Amniotic epithelial cell (primary cell): ENCODE measurements around the gene MED16.

Source experiments
- DNase-seq: peaks from one replicate; pipeline ENCODE4 v3.0.0-alpha.2; 2010; ENCODE audit warnings: low read depth

The MED16 gene

DNA sequence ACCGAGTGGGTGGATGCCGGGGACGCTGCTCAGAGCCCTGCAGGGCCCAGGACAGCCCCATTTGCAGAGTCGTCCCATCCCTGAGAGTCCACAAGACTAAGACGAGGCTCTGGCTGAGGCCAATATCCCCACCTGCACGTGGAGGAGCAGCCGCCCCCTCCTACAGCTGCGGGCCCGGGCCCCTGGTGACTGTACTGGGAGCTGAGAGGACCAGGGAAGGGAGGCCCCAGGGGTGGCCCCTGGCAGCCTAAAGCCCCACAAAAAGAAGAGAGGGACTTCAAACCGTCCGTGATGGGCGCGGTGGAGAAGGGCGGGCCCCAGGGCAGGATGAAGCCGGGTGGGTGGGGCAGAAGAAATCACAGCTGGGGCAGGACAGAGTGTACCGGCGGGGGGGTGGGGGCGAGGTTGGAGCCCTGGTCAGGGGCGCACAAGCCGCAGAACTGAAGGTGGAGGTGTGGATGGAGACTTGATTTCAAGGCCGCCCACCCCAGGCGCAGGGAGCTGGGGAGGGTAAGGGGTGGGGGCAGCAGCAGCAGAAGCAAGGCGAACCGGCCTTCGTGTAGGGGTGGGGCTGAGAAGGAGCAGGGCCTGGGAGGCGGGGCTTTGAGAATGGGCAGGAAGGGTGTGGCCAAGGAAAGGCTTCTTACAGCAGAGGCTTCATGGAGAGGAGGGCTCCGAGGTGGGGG is 20.6 kb downstream of the MED16 start:
- DNase-seq: peak; percentile 79

DNA sequence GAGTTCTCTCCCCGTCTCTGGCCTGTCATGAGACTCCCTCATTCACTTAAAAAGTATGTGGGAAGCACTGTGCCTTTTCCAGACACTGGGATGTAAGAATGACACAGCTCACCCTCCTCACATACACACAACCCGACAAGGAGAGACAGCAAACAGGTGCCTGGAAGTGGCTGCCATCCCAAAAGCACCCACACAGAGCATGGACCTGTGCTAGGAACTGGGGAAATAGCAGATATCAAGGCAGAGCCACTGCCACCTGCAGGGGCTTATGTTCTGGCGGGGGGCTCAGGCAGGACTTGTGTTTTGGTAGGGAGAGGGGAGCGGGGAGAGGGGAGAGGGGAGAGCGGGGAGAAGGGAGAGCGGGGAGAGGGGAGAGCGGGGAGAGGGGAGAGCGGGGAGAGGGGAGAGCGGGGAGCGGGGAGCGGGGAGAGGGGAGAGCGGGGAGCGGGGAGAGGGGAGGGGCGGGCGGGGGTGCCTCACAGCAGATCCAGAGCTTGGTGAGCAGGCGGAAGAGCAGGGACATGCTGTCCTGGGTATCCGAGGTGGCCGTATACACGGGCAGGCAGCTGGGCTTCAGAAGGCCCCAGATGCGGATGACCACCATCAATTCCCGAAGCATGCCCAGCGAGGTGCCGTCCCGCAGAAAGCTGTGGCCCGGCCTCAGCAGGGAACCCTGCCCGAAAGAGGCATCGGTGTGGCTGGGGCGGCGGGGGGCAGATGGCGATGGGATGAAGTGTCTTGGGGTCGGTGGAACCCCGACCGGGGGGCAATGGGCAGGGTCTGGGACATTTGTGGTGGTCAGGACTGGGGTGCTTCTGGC is 21.3 kb downstream of the MED16 start:
- DNase-seq: no peak

DNA sequence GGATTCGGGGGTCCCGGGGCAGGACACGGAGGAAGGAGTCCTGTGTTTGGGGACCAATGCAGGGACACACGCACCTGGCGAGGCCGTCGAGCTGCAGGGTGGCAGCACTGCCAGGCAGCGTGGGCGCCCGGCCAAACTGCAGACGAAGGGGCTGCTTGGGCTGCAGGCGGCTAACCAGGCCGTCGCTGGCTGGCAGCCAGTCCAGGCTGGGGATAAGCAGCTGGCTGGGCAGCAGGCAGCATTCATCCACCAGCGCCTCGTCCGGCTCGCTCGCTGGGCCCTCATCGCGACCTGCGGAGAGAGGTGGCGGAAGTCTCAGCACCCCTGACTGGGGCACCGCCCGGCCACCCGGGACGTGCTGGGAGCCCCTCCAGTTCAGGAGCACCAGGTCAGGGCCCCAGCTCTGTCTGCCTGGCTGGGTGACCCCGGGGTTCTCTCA is 22.0 kb downstream of the MED16 start:
- DNase-seq: no peak

DNA sequence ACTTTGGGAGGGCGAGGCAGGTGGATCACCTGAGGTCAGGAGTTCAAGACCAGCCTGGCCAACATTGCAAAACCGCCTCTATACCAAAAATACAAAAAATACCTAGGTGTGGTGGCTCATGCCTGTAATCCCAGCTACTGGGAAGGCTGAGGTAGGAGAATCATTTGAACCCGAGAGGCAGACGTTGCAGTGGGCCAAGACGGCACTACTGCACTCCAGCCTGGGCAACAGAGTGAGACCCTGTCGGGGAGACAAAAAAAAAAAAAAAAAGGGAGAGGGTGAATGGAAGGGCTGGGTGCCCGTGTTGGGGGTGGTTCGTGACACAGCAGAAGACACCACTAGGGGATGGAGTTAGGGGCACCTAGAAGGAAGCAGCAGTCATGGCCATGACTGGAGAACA is 22.7 kb downstream of the MED16 start:
- no peak for DNase-seq

DNA sequence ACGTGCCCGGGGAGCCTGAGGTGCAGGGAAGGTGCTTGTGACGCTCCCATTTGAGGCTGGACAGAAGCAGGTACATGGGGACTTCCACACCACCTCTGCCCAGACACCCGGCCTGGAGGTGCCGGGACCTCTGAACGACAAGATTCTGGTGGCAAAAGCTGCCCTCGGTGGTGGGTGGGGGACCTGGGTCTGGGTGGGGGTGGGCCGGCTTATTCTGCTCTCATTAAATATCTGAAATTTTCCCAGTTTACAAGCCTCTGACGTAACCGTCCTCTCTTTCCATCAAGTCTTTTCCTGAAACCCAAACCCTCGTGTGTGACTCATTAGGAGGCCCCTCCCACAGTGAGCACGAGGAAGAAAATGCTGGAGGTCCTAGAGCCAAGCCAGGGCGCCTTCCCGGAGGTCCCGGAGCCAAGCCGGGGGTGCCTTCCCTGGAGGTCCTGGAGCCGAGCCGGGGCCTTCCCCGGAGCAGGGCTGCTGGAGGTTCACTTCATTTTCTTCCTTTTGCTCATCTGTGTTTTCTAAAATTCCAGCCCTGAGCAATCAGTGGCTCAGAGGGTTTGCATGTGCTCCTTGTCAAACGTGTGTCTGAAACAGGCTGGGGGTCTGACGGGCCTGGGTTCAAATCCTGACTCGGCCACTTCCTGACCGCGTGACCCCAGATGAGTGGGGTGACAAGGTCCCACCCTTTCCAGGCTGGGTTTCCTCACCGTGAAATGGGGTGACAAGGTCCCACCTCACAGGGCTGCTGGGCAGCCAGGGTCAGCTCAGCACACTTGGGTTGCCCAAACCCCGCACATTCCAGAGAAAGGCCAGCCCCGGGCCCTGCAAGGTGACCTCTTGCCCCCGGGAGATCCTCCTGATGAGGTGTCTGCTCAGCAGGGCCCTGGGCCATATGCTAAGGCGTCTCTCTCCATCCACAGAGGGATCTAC is 23.5 kb downstream of the MED16 start:
- DNase-seq: peak; percentile 90

DNA sequence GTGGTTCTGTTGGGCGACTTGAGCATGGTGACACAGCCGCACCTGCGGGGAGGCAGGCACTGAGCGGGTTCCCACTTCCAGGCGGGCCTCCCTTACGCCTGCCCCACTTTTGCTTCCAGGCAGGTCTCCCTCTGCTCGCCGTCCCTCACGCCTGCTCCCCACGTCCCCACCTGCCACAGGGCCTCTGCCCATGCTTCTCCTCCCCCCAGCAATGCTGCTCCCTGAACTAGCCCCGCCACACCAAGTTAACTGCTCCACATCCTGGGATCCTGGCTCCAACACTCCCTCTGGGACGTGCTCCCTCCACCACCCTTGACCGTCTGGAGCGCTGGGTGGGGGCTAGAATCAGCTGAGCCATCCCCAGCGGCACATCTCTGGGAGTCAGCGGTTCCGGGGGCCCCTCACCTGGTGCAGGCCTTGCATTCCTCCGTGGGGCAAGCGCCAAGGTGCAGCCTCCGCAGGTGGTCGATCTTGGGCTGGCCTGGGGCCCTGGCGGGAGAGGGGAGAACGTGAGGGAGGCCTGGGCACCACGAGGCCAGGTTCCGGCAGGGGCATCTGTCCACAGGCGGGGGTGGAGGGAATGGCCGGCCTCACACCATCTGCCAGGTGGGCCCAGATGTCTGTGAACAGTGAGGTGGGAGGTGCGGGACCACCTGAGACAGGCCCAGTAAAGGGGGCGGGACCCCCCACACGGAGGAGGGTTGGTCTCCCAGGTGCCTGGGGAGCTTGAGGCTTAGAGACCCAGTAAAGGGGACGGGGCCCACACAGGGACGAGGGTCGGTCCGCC is 24.3 kb downstream of the MED16 start:
- DNase-seq: no peak

DNA sequence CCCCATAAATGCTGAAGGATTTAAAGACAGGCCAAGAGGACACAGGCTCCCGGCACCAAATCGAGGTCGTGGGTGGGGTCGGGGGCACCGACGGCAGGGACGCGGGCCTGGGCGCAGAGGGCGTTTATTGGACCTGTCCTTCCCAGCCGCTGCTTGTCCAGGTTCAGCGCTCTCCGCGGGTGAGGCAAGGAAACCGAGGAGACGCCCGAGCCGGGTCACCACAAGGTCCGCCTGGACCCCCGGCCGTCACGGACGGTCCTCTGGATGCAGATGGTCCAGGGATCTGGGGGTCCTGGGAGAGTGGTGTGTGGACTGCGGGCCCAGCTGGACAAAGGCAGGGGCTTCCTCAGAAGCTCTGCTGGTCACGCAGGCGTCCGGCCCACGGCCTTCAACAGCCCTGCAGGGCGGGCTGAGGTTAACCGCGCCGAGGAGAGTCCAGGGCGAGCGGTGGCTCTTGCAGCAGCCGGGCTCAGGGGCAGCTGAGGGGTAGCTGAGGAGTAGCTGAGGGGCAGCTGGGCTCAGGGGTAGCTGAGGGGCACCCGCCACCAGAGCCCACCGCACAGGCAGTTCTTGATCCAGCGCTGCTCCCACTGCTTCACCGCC is 25.0 kb downstream of the MED16 start:
- no peak for DNase-seq

DNA sequence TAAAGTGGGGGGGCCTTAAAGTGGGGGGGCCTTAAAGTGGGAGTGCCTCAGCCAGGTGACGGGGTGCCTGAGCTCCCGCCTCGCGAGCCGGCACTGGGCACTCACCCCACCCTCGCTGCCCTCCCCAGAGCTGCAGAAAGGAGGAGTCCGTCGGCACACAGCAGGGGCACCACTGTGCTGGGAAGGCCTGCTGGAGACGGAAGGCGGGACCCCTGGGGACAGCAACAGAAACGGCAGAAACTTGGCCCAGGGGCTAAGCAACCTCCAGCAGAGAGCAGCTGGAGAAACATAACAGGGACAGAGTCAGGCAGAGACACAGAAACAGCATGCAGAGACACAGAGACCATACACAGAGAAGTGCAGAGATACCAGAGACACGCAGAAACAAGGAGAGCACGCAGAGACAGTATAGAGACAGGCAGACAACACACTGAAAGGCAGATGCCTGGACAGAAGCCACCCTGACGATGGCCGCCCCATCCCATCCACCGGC is 25.6 kb downstream of the MED16 start:
- no peak for DNase-seq

DNA sequence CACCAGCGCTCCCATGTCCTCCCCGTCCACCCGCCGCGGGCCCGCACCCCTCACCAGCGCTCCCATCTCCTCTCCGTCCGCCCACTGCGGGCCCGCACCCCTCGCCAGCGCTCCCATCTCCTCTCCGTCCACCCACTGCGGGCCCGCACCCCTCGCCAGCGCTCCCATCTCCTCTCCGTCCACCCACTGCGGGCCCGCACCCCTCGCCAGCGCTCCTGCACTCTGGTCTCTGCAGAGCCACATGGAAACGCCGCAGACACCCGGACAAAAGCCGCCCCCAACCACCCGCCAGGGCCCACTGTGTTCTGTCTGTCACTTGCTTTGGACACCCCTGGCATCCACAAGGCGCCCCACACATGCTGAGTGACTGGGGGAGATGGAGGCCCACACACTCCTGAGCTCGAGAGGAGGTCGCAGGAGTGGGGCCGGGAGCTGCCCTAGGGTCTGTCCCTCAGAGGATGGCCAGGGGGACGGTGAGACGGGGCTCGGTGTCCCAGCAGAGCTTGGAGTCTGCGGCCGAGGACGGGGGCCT is 26.2 kb downstream of the MED16 start:
- no peak for DNase-seq

DNA sequence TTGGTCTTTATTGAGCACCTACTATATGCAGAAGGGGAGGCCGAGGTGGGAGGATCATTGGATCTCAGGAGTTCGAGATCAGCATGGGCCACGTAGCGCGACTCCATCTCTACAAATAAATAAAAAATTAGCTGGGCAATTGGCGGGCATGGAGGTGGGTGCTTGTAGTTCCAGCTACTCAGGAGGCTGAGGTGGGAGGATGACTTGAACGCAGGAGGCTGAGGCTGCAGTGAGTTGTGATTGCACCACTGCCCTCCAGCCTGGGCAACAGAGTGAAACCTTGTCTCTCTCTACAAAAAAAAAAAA is 29.7 kb downstream of the MED16 start:
- no peak for DNase-seq

DNA sequence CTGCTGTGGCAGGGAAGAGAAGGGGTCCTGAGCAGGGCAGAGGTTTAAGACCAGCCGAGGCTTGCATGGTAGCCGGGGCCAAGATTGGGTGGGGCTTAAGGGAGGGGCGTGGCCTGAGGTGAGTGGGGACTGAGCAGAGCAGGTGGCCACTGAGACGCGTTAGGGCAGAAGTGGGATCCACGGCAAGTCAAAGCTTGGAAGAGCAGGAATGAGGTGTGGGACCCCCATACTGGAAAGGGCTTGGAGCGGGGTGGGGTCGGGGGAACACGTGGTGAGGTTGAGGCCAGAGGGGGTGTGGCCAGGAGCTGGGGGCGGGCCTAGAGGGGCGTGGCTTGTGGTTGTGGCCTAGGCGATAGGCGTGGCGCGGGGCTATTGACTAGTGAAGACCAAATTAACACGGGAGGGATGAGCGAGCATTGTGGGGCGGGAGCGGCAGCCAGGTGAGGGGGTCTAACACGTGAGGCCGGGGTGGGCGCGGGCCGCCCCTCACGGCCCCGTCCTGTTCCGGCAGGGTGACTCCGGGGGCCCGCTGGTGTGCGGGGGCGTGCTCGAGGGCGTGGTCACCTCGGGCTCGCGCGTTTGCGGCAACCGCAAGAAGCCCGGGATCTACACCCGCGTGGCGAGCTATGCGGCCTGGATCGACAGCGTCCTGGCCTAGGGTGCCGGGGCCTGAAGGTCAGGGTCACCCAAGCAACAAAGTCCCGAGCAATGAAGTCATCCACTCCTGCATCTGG is 30.2 kb downstream of the MED16 start:
- no peak for DNase-seq

DNA sequence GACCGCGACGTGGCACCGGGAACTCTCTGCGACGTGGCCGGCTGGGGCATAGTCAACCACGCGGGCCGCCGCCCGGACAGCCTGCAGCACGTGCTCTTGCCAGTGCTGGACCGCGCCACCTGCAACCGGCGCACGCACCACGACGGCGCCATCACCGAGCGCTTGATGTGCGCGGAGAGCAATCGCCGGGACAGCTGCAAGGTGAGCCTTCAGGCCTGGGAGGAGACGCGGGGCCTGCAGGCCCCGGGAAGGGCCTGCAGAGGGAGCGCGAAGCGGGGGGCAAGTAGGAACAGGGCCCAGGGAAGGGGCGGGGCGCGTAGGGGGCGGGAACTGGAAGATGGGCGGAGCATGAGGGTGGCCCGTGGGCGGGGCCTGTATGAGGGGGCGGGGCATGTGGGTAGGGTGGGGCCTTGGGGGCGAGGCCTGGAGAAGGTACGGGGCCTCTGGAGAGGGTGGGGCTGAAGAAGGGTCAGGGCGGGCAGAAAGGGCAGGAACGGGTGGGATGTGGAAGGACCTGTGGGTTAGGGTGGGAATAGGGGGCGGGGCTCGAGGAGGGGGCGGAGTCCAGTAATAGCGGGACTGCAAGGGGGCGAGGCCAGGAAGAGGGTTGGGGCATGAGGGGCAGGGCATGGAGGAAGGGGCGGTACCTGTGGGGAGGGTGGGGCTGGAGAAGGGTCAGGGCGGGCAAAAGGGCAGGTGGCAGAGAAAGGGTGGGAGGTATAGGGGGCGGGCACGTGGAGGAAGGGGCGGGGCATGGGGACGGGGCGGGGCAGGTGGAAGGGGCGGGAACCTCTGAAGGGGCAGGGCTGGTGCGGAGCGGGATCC is 31.0 kb downstream of the MED16 start:
- DNase-seq: no peak

DNA sequence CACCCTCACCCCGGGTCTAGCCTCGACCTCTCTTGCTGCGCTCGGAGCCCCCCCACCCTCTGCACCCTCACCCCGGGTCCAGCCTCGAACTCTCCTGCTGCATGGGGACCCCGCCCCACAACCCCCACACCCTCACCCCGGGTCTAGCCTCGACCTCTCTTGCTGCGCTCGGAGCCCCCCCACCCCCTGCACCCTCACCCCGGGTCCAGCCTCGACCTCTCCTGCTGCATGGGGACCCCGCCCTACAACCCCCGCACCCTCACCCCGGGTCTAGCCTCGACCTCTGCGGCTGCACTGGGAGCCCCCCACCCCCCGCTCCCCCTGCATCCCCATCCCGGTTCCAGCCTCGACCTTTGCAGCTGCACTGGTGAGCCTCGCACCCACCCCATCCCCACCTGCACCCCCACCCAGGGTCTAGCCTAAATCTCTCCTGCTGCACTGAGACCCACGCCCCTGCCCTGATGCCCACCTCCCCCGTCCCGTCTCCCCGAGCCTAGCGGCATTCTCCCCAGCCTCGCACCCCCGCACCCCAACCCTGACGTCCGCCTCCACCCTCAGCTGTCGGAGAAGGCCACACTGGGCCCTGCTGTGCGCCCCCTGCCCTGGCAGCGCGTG is 31.7 kb downstream of the MED16 start:
- DNase-seq: no peak

DNA sequence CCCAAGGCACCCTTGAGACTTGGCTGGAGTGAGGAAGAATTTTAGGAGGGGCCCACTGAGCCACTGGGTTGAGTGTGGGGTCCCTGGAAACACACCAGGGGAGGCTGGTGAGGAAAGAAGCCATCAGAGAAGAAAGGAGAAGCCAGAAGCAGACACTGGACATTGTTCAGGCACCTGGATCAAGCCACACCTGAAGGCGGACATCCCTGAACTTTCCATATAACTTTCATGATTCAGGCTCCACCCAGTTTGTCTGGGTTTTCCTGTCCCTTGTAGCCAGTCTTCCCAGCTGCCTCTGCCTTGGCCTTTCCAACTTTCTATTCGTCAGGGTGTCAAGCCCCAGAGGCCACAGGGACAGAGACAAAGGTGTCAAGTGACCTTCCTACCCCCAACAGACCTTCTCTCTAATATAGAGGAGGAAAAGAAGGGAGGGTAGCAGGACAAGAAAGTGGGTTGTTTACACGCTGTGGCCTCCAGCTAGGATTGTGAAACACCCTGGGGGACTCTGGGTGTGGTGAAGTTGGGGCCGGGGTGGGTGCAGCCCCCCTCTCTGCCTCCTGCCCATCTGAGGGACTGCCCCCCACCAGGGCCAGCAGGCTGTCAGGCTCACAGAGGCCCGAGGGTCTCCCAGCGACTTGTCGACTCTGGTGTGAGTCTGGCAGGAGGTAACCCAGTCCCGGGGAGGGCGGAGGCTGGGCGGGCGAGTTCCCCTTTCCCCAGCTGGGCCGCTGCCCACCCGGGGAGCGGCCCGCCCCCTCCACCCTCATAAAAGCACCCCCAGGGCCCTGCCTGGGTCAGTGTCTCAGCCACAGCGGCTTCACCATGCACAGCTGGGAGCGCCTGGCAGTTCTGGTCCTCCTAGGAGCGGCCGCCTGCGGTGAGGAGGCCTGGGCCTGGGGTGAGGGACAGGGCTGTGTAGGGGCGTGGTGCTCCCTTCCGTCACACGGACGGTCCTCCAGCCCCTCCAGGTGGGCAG is 33.8 kb downstream of the MED16 start, which contains the start of gene CFD:
Gene CFD (plus strand): TSS at position 797 of the 976 bp plus-strand sequence. CDS start 26 bp downstream, at position 823.
- DNase-seq: no peak

DNA sequence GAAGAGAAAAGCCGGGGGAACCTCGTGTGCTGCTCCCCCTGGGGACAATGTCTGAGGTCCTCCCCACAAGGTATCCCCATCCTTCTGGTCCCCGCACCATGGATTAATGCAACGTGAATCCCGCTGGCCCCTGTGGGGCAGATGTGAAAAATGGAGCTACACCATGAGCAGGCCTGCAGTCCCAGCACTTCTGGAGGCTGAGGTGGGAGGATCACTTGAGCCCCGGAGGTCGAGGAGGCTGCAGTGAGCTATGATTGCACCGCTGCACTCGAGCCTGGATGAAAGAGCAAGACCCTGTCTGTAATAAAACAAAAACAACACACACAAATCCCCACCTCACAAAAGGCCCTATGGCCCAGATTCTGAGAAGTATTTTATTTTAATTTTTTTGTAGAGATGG is 34.7 kb downstream of the MED16 start:
- no peak for DNase-seq

DNA sequence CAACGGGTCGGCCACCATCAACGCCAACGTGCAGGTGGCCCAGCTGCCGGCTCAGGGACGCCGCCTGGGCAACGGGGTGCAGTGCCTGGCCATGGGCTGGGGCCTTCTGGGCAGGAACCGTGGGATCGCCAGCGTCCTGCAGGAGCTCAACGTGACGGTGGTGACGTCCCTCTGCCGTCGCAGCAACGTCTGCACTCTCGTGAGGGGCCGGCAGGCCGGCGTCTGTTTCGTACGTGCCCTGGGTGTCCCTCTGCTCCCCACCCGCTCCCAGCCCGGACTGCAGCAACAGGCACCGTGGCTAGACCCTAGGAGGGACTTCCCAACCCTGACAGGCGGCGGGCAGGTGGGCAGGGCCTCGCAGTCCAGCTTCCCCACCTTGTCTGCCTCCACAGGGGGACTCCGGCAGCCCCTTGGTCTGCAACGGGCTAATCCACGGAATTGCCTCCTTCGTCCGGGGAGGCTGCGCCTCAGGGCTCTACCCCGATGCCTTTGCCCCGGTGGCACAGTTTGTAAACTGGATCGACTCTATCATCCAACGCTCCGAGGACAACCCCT is 37.3 kb downstream of the MED16 start:
- DNase-seq: no peak

DNA sequence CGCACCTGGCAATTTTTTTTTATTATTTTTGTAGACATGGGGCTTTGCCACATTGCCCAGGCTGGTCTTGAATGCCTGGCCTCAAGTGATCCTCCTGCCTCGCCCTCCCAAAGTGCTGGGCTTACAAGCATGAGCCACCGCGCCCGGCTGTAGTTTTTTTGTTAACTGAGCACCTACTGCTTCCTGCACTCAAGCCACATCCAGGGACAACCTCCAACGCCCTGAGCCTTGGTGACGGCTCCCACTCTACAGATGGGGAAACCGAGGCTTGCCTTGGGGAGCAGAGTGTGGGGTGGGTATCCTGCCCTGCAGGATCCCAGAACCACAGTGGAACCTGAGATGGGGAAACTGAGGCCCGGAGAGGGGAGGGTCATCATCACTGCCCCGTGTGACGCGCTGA is 37.8 kb downstream of the MED16 start:
- no peak for DNase-seq
